ENCODE results near the gene GLIPR2.

- TF ChIP-seq CTCF (IDR thresholded peaks at IDR 0.05) (no peak), POLR2A (IDR thresholded peaks at IDR 0.05) (no peak)
Observed at GRCh38 chr9:36156116-36156515, 19.6 kb downstream of the GLIPR2 start.

Measured in heart left ventricle (tissue), 13 donors.